K562 (cell line): ENCODE results near the gene UBXN1. TPM values are rescaled to one million over a fixed set of nuclear protein-coding genes. Genes with fewer than 3 reads are reported as not detected.
A peak's percentile ranks its signal among the peaks of the same experiment; 100 is the strongest.

ENCODE experiments used
- ATF3 ChIP-seq, 2 experiments: fragments of 450-650 bp in 1 of 2; sonication (generic) in 1 of 2; formaldehyde crosslinking in 1 of 2; IDR thresholded peaks in 1 of 2; conservative IDR thresholded peaks in 1 of 2; 2 replicates each; pipeline versions ENCODE4 v1.6.1 to v1.8.1; 2016 to 2023; ENCODE audit warnings: mild to moderate bottlenecking in 2 of 2, moderate library complexity in 2 of 2, inconsistent platforms in 1 of 2, missing genetic modification reagents in 1 of 2
- ATF4 ChIP-seq: fragments of 450-650 bp; formaldehyde crosslinking; IDR thresholded peaks from 2 replicates; pipeline ENCODE4 v1.4.0; 2022; ENCODE audit warnings: mild to moderate bottlenecking, moderate library complexity
- CTBP1 ChIP-seq: fragments of 450-650 bp; IDR thresholded peaks from 2 replicates; pipeline ENCODE4 v1.6.1; 2016; ENCODE audit warnings: borderline replicate concordance
- ERF ChIP-seq: fragments of 450-650 bp; formaldehyde crosslinking; IDR thresholded peaks from 2 replicates; pipeline ENCODE4 v1.4.0; 2020; ENCODE audit warnings: mild to moderate bottlenecking, mixed read lengths
- ETS1 ChIP-seq: conservative IDR thresholded peaks from 2 replicates; pipeline ENCODE4 v1.6.1; 2011; ENCODE audit warnings: low read depth, mild to moderate bottlenecking, low read length; ENCODE audit not compliant: control insufficient read depth
- FOSL1 ChIP-seq: fragments of 200-800 bp; sonication (Bioruptor generic); conservative IDR thresholded peaks from 2 replicates; pipeline ENCODE4 v1.6.1; 2016; ENCODE audit warnings: missing genetic modification characterization, missing compliant biosample characterization
- HMG20B ChIP-seq: fragments of 250-450 bp; sonication (Bioruptor Pico); IDR thresholded peaks from 2 replicates; pipeline ENCODE4 v1.5.0; 2021; ENCODE audit warnings: mild to moderate bottlenecking
- KDM1A ChIP-seq, 2 experiments: fragments of 450-650 bp; IDR thresholded peaks; 2 replicates each; pipeline ENCODE4 v1.6.1; 2016; ENCODE audit warnings: mild to moderate bottlenecking in 2 of 2
- MCM2 ChIP-seq: fragments of 450-650 bp; IDR thresholded peaks from 2 replicates; pipeline ENCODE4 v1.6.1; 2017; ENCODE audit warnings: low read depth, mild to moderate bottlenecking
- NFIC ChIP-seq: fragments of 450-650 bp; IDR thresholded peaks from 2 replicates; pipeline ENCODE4 v1.6.1; 2017; ENCODE audit warnings: mild to moderate bottlenecking, inconsistent platforms
- NKRF ChIP-seq: fragments of 450-650 bp; IDR thresholded peaks from 2 replicates; pipeline ENCODE4 v1.6.1; 2016; ENCODE audit warnings: borderline replicate concordance
- RNF2 ChIP-seq: sonication (generic); IDR thresholded peaks from 2 replicates; pipeline ENCODE4 v1.6.1; 2016
- SIRT6 ChIP-seq: IDR thresholded peaks from one replicate; pipeline ENCODE4 v1.6.1; 2012; ENCODE audit warnings: low read depth, mild to moderate bottlenecking, control low read depth, inconsistent platforms, low read length, moderate library complexity
- SMARCA5 ChIP-seq: fragments of 450-650 bp; IDR thresholded peaks from 2 replicates; pipeline ENCODE4 v1.6.1; 2016
- SNRNP70 ChIP-seq: fragments of 200-400 bp; formaldehyde crosslinking; optimal IDR thresholded peaks from 2 replicates; pipeline ENCODE3; 2017; ENCODE audit warnings: low read depth, low read length
- SUPT5H ChIP-seq: fragments of 450-650 bp; IDR thresholded peaks from 2 replicates; pipeline ENCODE4 v1.6.1; 2016
- TCF3 ChIP-seq: sonication (generic); formaldehyde crosslinking; IDR thresholded peaks from 2 replicates; pipeline ENCODE4 v1.4.0; 2020; ENCODE audit warnings: mild to moderate bottlenecking, missing genetic modification reagents
- ZNF449 ChIP-seq: fragments of 250-450 bp; sonication (Bioruptor Pico); IDR thresholded peaks from 2 replicates; pipeline ENCODE4 v1.8.0; 2022; ENCODE audit warnings: moderate library complexity, mild to moderate bottlenecking, inconsistent platforms
- ZNF589 ChIP-seq: fragments of 200-800 bp; sonication (Bioruptor generic); IDR thresholded peaks from 2 replicates; pipeline ENCODE4 v1.6.1; 2016; ENCODE audit warnings: low read depth, missing genetic modification characterization, missing compliant biosample characterization
- polyA plus RNA-seq, 8 experiments: library from polyadenylated mRNA; depleted of rRNA in 4 of 8; stranded (reverse) in 5 of 8; unstranded in 3 of 8; fragments of >200 nt; fragmentation: Nextera tagmentation in 2 of 8; fragmentation: Illumina TruSeq in 1 of 8; extraction: Ambion mirVana in 2 of 8; extraction: Trizol in 1 of 8; gene quantifications; 2 replicates each; pipeline versions ENCODE4 v1.2.1 to v1.2.3, GENCODE V29; 2011 to 2014; ENCODE audit warnings: inconsistent platforms in 1 of 8, missing spikeins in 1 of 8
- total RNA-seq, 7 experiments: library from RNA; depleted of rRNA in 6 of 7; stranded (reverse); fragments of >200 nt in 6 of 7; fragmentation: Illumina TruSeq in 2 of 7; extraction: Trizol in 2 of 7; gene quantifications; 2 replicates each; pipeline versions ENCODE4 v1.2.1 to v1.2.3, GENCODE V29; 2011 to 2021; ENCODE audit warnings: low replicate concordance in 1 of 7
- TF ChIP-seq, protein P1 (sequence below): fragments of 250-450 bp; sonication (Bioruptor Pico); IDR thresholded peaks from 2 replicates; pipeline ENCODE4 v1.5.0; 2020; ENCODE audit warnings: mild to moderate bottlenecking

UBXN1 gene
- total and polyA plus RNA-seq, 9 of the 15 experiments (the other 6 are each of a cell fraction or from before 2014, with no cell fraction given): 4.8 to 263 (median 99.7) TPM

DNA sequence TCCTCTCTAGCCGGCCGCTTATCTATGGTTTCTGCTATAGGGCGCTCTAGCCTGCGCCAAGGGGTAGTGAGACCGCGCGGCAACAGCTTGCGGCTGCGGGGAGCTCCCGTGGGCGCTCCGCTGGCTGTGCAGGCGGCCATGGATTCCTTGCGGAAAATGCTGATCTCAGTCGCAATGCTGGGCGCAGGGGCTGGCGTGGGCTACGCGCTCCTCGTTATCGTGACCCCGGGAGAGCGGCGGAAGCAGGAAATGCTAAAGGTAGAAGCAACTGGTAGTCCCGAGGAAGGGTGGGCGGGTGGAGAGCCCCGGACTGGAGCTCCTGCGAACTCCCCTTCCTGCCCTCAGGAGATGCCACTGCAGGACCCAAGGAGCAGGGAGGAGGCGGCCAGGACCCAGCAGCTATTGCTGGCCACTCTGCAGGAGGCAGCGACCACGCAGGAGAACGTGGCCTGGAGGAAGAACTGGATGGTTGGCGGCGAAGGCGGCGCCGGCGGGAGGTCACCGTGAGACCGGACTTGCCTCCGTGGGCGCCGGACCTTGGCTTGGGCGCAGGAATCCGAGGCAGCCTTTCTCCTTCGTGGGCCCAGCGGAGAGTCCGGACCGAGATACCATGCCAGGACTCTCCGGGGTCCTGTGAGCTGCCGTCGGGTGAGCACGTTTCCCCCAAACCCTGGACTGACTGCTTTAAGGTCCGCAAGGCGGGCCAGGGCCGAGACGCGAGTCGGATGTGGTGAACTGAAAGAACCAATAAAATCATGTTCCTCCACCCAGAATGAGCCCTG lies 7.1 kb downstream of the UBXN1 start, which contains the start of the genes LBHD1 and UQCC3 (continued):
- TF ChIP-seq KDM1A (IDR thresholded peaks at IDR 0.05): no peak
- TF ChIP-seq ZNF449 (CRISPR knock-in tag): no peak
- 0 out of 2 replicates have a peak, but pooled peaks have one; percentile 5 for TF ChIP-seq TCF3 (CRISPR knock-in tag)
- peak; percentile 65; the same call in 1 of the 2 replicates for TF ChIP-seq CTBP1
- TF ChIP-seq NKRF: 0 out of 2 replicates have a peak, but pooled peaks have one; percentile 7
- TF ChIP-seq ZNF589 (CRISPR knock-in tag): no peak
- TF ChIP-seq FOSL1: no peak
- TF ChIP-seq NFIC: peak; percentile 49; the same call in 1 of the 2 replicates
- TF ChIP-seq MCM2: no peak
- TF ChIP-seq SUPT5H: peak; percentile 89; the same call in 1 of the 2 replicates
- TF ChIP-seq SIRT6: no peak
- no peak for TF ChIP-seq HMG20B (CRISPR knock-in tag)
- TF ChIP-seq ERF (CRISPR knock-in tag): peak; percentile 30; the same call in 1 of the 2 replicates
- TF ChIP-seq ATF4 (CRISPR knock-in tag): no peak
- TF ChIP-seq, protein P1, sequence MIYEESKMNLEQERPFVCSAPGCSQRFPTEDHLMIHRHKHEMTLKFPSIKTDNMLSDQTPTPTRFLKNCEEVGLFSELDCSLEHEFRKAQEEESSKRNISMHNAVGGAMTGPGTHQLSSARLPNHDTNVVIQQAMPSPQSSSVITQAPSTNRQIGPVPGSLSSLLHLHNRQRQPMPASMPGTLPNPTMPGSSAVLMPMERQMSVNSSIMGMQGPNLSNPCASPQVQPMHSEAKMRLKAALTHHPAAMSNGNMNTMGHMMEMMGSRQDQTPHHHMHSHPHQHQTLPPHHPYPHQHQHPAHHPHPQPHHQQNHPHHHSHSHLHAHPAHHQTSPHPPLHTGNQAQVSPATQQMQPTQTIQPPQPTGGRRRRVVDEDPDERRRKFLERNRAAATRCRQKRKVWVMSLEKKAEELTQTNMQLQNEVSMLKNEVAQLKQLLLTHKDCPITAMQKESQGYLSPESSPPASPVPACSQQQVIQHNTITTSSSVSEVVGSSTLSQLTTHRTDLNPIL (CRISPR knock-in tag): no peak
- peak; percentile 41; the same call in 1 of the 2 replicates for TF ChIP-seq ETS1
- TF ChIP-seq RNF2: 0 out of 2 replicates have a peak, but pooled peaks have one; percentile 45
- TF ChIP-seq SMARCA5: no peak
- no peak for TF ChIP-seq SNRNP70
- no peak for TF ChIP-seq ATF3 (IDR thresholded peaks at IDR 0.05)
- TF ChIP-seq ATF3 (CRISPR knock-in tag; conservative IDR thresholded peaks at IDR 0.05): no peak
